HepG2 (cell line): ENCODE data around the gene PPP1R7. TPM values are rescaled to one million over a fixed set of nuclear protein-coding genes. Genes with fewer than 3 reads are reported as not detected.
A peak's percentile ranks its signal among the peaks of the same experiment; 100 is the strongest.

Experiments
- FIP1L1 ChIP-seq: fragments of 200-400 bp; formaldehyde crosslinking; IDR thresholded peaks from 2 replicates; pipeline ENCODE4 v1.6.1; 2018; ENCODE audit warnings: low read depth, mild to moderate bottlenecking, low read length, moderate library complexity, borderline replicate concordance; ENCODE audit not compliant: insufficient read depth
- HBP1 ChIP-seq: IDR thresholded peaks from 2 replicates; pipeline ENCODE4 v1.6.1; 2016; ENCODE audit warnings: low read depth, control low read depth
- HCFC1 ChIP-seq: fragments of 150-350 bp; IDR thresholded peaks from 2 replicates; pipeline ENCODE4 v1.6.1; 2014; ENCODE audit warnings: low read depth, low read length
- MEIS2 ChIP-seq: sonication (generic); formaldehyde crosslinking; IDR thresholded peaks from 2 replicates; pipeline ENCODE4 v1.9.0; 2021; ENCODE audit warnings: mild to moderate bottlenecking, missing genetic modification reagents
- SIN3A ChIP-seq: IDR thresholded peaks from 2 replicates; pipeline ENCODE4 v1.6.1; 2011; ENCODE audit warnings: low read depth, mild to moderate bottlenecking, control low read depth, low read length, borderline replicate concordance
- SP4 ChIP-seq: sonication (generic); formaldehyde crosslinking; IDR thresholded peaks from 2 replicates; pipeline ENCODE4 v1.8.1; 2023; ENCODE audit warnings: mild to moderate bottlenecking, missing genetic modification reagents
- TAF15 ChIP-seq: fragments of 200-400 bp; formaldehyde crosslinking; IDR thresholded peaks from one replicate; pipeline ENCODE4 v1.6.1; 2018; ENCODE audit warnings: mild to moderate bottlenecking, low read depth, low read length; ENCODE audit not compliant: poor library complexity, severe bottlenecking
- ZFAT ChIP-seq: sonication (generic); formaldehyde crosslinking; conservative IDR thresholded peaks from 2 replicates; pipeline ENCODE4 v1.8.1; 2023; ENCODE audit warnings: missing genetic modification reagents, inconsistent platforms
- ZFP82 ChIP-seq: sonication (generic); formaldehyde crosslinking; IDR thresholded peaks from 2 replicates; pipeline ENCODE4 v1.5.1; 2020; ENCODE audit warnings: mild to moderate bottlenecking, missing genetic modification reagents, borderline replicate concordance
- ZNF33B ChIP-seq: sonication (generic); formaldehyde crosslinking; IDR thresholded peaks from 2 replicates; pipeline ENCODE4 v1.5.1; 2020; ENCODE audit warnings: mild to moderate bottlenecking, missing genetic modification reagents
- ZNF367 ChIP-seq: sonication (generic); formaldehyde crosslinking; IDR thresholded peaks from 2 replicates; pipeline ENCODE4 v1.4.0; 2020; ENCODE audit warnings: missing genetic modification reagents, borderline replicate concordance
- ZNF552 ChIP-seq: sonication (generic); formaldehyde crosslinking; IDR thresholded peaks from 2 replicates; pipeline ENCODE4 v1.9.0; 2022; ENCODE audit warnings: missing genetic modification reagents, mild to moderate bottlenecking, borderline replicate concordance
- ZNF564 ChIP-seq: sonication (generic); formaldehyde crosslinking; IDR thresholded peaks from 2 replicates; pipeline ENCODE4 v1.8.1; 2023; ENCODE audit warnings: mild to moderate bottlenecking, missing genetic modification reagents
- ZNF576 ChIP-seq: sonication (generic); formaldehyde crosslinking; IDR thresholded peaks from 2 replicates; pipeline ENCODE4 v1.4.0; 2020; ENCODE audit warnings: mild to moderate bottlenecking, missing genetic modification reagents
- ZNF607 ChIP-seq: sonication (generic); formaldehyde crosslinking; IDR thresholded peaks from 2 replicates; pipeline ENCODE4 v1.5.1; 2020; ENCODE audit warnings: missing genetic modification reagents, mild to moderate bottlenecking, borderline replicate concordance
- ZNF747 ChIP-seq: sonication (generic); formaldehyde crosslinking; IDR thresholded peaks from 2 replicates; pipeline ENCODE4 v1.8.1; 2023; ENCODE audit warnings: missing genetic modification reagents, mild to moderate bottlenecking, borderline replicate concordance
- polyA plus RNA-seq, 8 experiments: library from polyadenylated mRNA; depleted of rRNA in 3 of 8; stranded (reverse) in 7 of 8; unstranded in 1 of 8; fragments of >200 nt; fragmentation: Illumina TruSeq in 4 of 8; extraction: Trizol in 4 of 8; gene quantifications; 2 replicates each; pipeline versions ENCODE4 v1.2.1 to v1.2.3, GENCODE V29; 2011 to 2016; ENCODE audit warnings: low read depth in 4 of 8, missing spikeins in 1 of 8, mixed read lengths in 1 of 8; ENCODE audit not compliant: insufficient read depth in 1 of 8
- total RNA-seq, 5 experiments: library from RNA; depleted of rRNA; stranded (reverse); fragments of >200 nt; fragmentation: Illumina TruSeq; extraction: Trizol; gene quantifications; 2 replicates each; pipeline ENCODE4 v1.2.3, GENCODE V29; 2016; ENCODE audit warnings: low read depth in 1 of 5
- TF ChIP-seq, protein P1 (sequence below): IDR thresholded peaks from 2 replicates; pipeline ENCODE4 v1.6.1; 2016; ENCODE audit warnings: missing compliant biosample characterization, missing genetic modification reagents, borderline replicate concordance
- TF ChIP-seq, protein P2 (sequence below): sonication (generic); formaldehyde crosslinking; IDR thresholded peaks from 2 replicates; pipeline ENCODE4 v1.4.0; 2020; ENCODE audit warnings: missing genetic modification reagents, borderline replicate concordance
- TF ChIP-seq, protein P3 (sequence below): IDR thresholded peaks from 2 replicates; pipeline ENCODE4 v1.6.1; 2016

Gene PPP1R7
- total and polyA plus RNA-seq, 2 of the 13 experiments (the other 11 are each of a cell fraction or from before 2014, with no cell fraction given), result 33.3 to 67.9 TPM

DNA sequence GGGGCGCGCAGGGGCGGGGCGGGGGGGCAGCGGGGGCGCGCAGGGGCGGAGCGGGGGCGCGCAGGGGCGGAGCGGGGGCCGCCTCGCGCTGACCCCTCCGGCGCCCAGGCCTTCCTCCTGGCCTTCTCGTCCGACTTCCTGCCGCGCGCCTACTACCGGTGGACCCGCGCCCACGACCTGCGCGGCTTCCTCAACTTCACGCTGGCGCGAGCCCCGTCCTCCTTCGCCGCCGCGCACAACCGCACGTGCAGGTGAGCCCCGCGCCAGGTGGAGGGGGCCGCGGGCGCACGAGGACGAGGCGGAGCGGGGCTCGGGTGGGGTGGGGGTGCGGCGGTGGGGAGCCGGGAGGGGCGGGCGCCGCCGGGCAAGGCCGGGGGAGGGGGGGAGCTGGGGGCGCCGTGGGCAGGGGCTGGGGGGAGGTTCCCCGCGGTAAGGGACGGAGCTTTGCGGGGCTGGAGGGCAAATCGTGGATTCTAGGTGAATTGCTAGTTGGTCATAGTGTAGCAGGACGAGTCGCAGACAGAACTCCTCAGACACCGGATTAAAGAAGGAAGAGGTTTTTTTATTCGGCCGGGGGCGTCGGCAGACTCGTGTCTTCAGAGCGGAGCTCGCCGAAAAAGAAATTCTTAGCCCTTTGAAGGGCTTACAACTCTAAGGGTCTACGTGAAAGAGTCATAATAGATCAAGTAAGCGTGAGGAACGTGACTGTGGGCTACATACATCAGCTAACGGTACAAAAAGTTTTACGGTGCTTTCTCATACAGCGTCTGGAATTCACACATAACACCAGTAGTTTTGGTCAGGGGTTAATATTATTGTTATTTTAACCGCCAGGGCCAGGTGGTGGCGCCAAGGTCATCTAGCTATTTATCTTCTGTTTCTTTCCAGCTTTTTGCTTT, 68.1 kb downstream of the PPP1R7 start (continued):
- TF ChIP-seq, protein P1, sequence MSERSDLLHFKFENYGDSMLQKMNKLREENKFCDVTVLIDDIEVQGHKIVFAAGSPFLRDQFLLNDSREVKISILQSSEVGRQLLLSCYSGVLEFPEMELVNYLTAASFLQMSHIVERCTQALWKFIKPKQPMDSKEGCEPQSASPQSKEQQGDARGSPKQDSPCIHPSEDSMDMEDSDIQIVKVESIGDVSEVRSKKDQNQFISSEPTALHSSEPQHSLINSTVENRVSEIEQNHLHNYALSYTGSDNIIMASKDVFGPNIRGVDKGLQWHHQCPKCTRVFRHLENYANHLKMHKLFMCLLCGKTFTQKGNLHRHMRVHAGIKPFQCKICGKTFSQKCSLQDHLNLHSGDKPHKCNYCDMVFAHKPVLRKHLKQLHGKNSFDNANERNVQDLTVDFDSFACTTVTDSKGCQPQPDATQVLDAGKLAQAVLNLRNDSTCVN (CRISPR knock-in tag), result 0 out of 2 replicates have a peak, but pooled peaks have one; percentile 40
- TF ChIP-seq ZNF552 (0 out of 2 replicates have a peak, but pooled peaks have one; percentile 55), ZNF564 (no peak), ZNF367 (CRISPR knock-in tag) (peak; percentile 61; the same call in 1 of the 2 replicates), ZNF33B (CRISPR knock-in tag) (peak; percentile 78; the same call in 1 of the 2 replicates), TAF15 (no peak), ZNF607 (peak; percentile 76; the same call in 1 of the 2 replicates), SP4 (peak; percentile 42), ZFAT (0 out of 2 replicates have a peak, but pooled peaks have one; percentile 18), ZNF576 (0 out of 2 replicates have a peak, but pooled peaks have one; percentile 59), ZNF747 (no peak), HBP1 (no peak), FIP1L1 (no peak), SIN3A (0 out of 2 replicates have a peak, but pooled peaks have one; percentile 39), MEIS2 (CRISPR knock-in tag) (peak; percentile 56; the same call in 1 of the 2 replicates), HCFC1 (no peak), ZFP82 (CRISPR knock-in tag) (peak; percentile 63; the same call in 1 of the 2 replicates)
- TF ChIP-seq, protein P2, sequence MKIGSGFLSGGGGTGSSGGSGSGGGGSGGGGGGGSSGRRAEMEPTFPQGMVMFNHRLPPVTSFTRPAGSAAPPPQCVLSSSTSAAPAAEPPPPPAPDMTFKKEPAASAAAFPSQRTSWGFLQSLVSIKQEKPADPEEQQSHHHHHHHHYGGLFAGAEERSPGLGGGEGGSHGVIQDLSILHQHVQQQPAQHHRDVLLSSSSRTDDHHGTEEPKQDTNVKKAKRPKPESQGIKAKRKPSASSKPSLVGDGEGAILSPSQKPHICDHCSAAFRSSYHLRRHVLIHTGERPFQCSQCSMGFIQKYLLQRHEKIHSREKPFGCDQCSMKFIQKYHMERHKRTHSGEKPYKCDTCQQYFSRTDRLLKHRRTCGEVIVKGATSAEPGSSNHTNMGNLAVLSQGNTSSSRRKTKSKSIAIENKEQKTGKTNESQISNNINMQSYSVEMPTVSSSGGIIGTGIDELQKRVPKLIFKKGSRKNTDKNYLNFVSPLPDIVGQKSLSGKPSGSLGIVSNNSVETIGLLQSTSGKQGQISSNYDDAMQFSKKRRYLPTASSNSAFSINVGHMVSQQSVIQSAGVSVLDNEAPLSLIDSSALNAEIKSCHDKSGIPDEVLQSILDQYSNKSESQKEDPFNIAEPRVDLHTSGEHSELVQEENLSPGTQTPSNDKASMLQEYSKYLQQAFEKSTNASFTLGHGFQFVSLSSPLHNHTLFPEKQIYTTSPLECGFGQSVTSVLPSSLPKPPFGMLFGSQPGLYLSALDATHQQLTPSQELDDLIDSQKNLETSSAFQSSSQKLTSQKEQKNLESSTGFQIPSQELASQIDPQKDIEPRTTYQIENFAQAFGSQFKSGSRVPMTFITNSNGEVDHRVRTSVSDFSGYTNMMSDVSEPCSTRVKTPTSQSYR, result peak; percentile 68; the same call in 1 of the 2 replicates
- TF ChIP-seq, protein P3, sequence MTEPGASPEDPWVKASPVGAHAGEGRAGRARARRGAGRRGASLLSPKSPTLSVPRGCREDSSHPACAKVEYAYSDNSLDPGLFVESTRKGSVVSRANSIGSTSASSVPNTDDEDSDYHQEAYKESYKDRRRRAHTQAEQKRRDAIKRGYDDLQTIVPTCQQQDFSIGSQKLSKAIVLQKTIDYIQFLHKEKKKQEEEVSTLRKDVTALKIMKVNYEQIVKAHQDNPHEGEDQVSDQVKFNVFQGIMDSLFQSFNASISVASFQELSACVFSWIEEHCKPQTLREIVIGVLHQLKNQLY (CRISPR knock-in tag), result no peak
